ENCODE measurements around the gene KRT74.

The KRT74 gene

DNA sequence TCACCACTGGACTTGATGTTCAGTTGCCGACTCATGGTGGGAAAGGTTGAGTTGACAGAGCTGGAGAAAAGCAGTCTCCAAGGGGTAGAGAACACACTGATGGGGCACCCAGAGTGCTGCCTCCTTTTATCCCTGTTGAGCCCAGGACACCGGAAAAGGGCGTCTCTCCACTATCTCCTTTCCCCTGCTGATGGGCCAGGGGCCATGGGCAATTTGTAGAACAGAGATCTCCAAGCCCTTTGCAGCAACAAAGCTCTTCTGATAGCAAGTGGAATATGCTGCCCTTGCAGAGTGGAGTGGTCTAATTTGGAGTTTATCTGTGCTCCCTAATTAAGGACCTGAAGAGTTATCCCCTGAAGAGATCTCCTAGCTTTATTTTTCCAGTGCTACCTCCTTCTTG, at the start of gene KRT74:
Gene KRT74 (minus strand): TSS at position 101 of the 400 bp plus-strand sequence. CDS start 66 bp downstream, at position 35.
- Histone ChIP-seq H3K79me2 (ENCODE audit: insufficient read depth, low read length) (no peaks in the 10 kb centered on the region), H3K27ac (ENCODE audit: low read length) (no peak within 1 kb of the TSS), H4K20me1 (ENCODE audit: insufficient read depth, low read length) (0 out of 2 replicates have a peak, but pooled peaks cover 4% of the 10 kb centered on the region), H3K9me3 (ENCODE audit: insufficient read depth, low read length, severe bottlenecking) (no peaks in the 10 kb centered on the region), H3K27me3 (ENCODE audit: insufficient read depth, low read length, poor library complexity) (peaks cover 22% of the 10 kb centered on the region), H3K4me1 (ENCODE audit: insufficient read depth, low read length) (no peaks in the 10 kb centered on the region), H3K4me2 (ENCODE audit: insufficient read depth, low read length) (no peak within 1 kb of the TSS), H3K36me3 (ENCODE audit: insufficient read depth, low read length) (no peaks in the 10 kb centered on the region), H3K9ac (ENCODE audit: low read depth, low read length) (no peak within 1 kb of the TSS), H3K4me3 (ENCODE audit: low read depth in 1 of 2, low read length in 2 of 2) (no peak within 1 kb of the TSS), H2AFZ (ENCODE audit: low read depth, low read length) (no peak within 1 kb of the TSS)
- ATAC-seq (ENCODE audit: insufficient read depth, low read depth), result no peak
- TF ChIP-seq EZH2 (IDR thresholded peaks at IDR 0.05; ENCODE audit: borderline replicate concordance, low read depth, low read length, severe bottlenecking), result no peak
- TF ChIP-seq, protein P1, sequence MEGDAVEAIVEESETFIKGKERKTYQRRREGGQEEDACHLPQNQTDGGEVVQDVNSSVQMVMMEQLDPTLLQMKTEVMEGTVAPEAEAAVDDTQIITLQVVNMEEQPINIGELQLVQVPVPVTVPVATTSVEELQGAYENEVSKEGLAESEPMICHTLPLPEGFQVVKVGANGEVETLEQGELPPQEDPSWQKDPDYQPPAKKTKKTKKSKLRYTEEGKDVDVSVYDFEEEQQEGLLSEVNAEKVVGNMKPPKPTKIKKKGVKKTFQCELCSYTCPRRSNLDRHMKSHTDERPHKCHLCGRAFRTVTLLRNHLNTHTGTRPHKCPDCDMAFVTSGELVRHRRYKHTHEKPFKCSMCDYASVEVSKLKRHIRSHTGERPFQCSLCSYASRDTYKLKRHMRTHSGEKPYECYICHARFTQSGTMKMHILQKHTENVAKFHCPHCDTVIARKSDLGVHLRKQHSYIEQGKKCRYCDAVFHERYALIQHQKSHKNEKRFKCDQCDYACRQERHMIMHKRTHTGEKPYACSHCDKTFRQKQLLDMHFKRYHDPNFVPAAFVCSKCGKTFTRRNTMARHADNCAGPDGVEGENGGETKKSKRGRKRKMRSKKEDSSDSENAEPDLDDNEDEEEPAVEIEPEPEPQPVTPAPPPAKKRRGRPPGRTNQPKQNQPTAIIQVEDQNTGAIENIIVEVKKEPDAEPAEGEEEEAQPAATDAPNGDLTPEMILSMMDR (IDR thresholded peaks at IDR 0.05; ENCODE audit: borderline replicate concordance, extremely low read depth, low read length, poor library complexity, severe bottlenecking), result no peak
- DNase-seq, result no peak

DNA sequence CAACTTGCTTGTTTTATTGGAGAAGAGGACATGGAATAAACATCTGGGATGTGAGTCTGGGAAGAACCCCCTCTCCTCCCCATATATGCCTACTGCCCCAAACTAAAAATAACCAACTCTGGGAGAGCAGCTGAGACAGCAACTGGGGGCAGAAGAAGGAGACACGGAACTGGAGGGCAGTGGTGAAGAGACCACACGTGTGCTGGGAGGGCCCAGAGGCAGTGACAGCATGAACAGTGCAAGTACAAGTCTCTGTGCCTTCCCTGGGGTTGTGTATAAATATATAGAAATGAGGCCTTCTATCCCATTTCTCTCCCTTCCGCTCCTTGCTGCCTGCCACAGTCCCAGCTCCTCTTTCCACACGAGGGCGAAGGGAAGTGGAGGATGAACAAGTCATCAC, 48.7 kb upstream of the KRT74 start:
- no peaks in the 10 kb centered on the region for H3K4me1 ChIP-seq (ENCODE audit: insufficient read depth, low read length)
- H3K27ac ChIP-seq (ENCODE audit: low read length), result no peak overlapping the region
- H3K79me2 ChIP-seq (ENCODE audit: insufficient read depth, low read length), result no peaks in the 10 kb centered on the region
- no peak overlapping the region for H3K9ac ChIP-seq (ENCODE audit: low read depth, low read length)
- no peaks in the 10 kb centered on the region for H4K20me1 ChIP-seq (ENCODE audit: insufficient read depth, low read length)
- no peaks in the 10 kb centered on the region for H3K27me3 ChIP-seq (ENCODE audit: insufficient read depth, low read length, poor library complexity)
- ATAC-seq (ENCODE audit: insufficient read depth, low read depth) (no peak), DNase-seq (no peak)
- no peaks in the 10 kb centered on the region for H3K36me3 ChIP-seq (ENCODE audit: insufficient read depth, low read length)
- no peaks in the 10 kb centered on the region for H3K9me3 ChIP-seq (ENCODE audit: insufficient read depth, low read length, severe bottlenecking)
- no peak overlapping the region for H2AFZ ChIP-seq (ENCODE audit: low read depth, low read length)
- H3K4me3 ChIP-seq (ENCODE audit: low read depth in 1 of 2, low read length in 2 of 2), result no peak overlapping the region
- TF ChIP-seq EZH2 (IDR thresholded peaks at IDR 0.05; ENCODE audit: borderline replicate concordance, low read depth, low read length, severe bottlenecking), result no peak
- TF ChIP-seq, protein P1 (IDR thresholded peaks at IDR 0.05; ENCODE audit: borderline replicate concordance, extremely low read depth, low read length, poor library complexity, severe bottlenecking), result no peak
- H3K4me2 ChIP-seq (ENCODE audit: insufficient read depth, low read length), result no peak overlapping the region

DNA sequence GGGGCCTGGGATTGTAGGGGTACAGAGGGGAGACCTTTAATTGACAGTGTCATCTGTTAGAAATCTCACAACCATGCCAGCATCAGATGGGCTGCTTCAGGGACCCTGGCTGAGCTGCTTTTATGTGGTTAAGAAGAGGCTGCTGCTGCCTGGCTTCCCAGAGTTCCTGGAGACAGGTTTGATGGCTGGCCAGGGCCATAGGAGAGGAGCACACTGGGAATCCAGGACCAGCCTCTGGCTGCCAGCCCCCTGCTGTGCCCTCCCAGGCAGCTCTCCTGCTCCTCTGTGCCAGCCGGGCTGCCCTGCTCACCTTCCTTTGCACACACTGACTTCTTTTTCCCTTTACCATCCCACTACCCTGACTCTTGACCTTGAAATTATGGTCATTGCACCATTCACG, 45.2 kb upstream of the KRT74 start:
- H3K9ac ChIP-seq (ENCODE audit: low read depth, low read length), result no peak overlapping the region
- no peaks in the 10 kb centered on the region for H3K79me2 ChIP-seq (ENCODE audit: insufficient read depth, low read length)
- H3K9me3 ChIP-seq (ENCODE audit: insufficient read depth, low read length, severe bottlenecking), result no peaks in the 10 kb centered on the region
- H2AFZ ChIP-seq (ENCODE audit: low read depth, low read length), result no peak overlapping the region
- no peak for DNase-seq
- H3K27me3 ChIP-seq (ENCODE audit: insufficient read depth, low read length, poor library complexity), result peaks cover 7% of the 10 kb centered on the region
- H3K36me3 ChIP-seq (ENCODE audit: insufficient read depth, low read length), result no peaks in the 10 kb centered on the region
- TF ChIP-seq, protein P1 (IDR thresholded peaks at IDR 0.05; ENCODE audit: borderline replicate concordance, extremely low read depth, low read length, poor library complexity, severe bottlenecking), result no peak
- TF ChIP-seq EZH2 (IDR thresholded peaks at IDR 0.05; ENCODE audit: borderline replicate concordance, low read depth, low read length, severe bottlenecking), result no peak
- no peaks in the 10 kb centered on the region for H4K20me1 ChIP-seq (ENCODE audit: insufficient read depth, low read length)
- no peak overlapping the region for H3K27ac ChIP-seq (ENCODE audit: low read length)
- no peaks in the 10 kb centered on the region for H3K4me1 ChIP-seq (ENCODE audit: insufficient read depth, low read length)
- no peak overlapping the region for H3K4me2 ChIP-seq (ENCODE audit: insufficient read depth, low read length)
- no peak overlapping the region for H3K4me3 ChIP-seq (ENCODE audit: low read depth in 1 of 2, low read length in 2 of 2)
- no peak for ATAC-seq (ENCODE audit: insufficient read depth, low read depth)

DNA sequence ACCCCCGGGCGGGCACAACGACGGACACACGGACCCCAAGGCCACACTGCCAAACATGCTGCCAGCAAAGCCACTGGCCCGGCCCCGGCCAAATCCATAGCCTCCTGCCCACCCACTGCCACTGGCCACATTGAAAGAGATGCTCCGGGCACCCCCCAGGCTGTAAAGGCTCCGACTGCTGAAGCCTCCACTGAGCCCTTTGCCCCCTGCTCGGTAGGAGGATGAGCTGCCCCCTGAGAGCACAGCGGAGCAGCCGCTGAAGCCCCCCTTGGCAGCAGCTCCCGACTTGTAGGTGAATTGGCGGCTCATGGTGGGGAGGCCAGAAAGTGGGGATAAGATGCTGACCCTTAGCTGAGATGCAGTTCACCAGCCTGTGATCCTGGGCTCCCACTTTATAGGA, 44.6 kb upstream of the KRT74 start, which contains the start of gene KRT73:
Gene KRT73 (minus strand): TSS at position 344 of the 400 bp plus-strand sequence. CDS start 35 bp downstream, at position 309.
- DNase-seq (no peak), ATAC-seq (ENCODE audit: insufficient read depth, low read depth) (no peak)
- Histone ChIP-seq H2AFZ (ENCODE audit: low read depth, low read length) (no peak within 1 kb of the TSS), H3K4me3 (ENCODE audit: low read depth in 1 of 2, low read length in 2 of 2) (no peak within 1 kb of the TSS), H3K79me2 (ENCODE audit: insufficient read depth, low read length) (no peaks in the 10 kb centered on the region), H3K9ac (ENCODE audit: low read depth, low read length) (no peak within 1 kb of the TSS), H3K27me3 (ENCODE audit: insufficient read depth, low read length, poor library complexity) (peaks cover 7% of the 10 kb centered on the region), H3K4me1 (ENCODE audit: insufficient read depth, low read length) (no peaks in the 10 kb centered on the region), H3K27ac (ENCODE audit: low read length) (no peak within 1 kb of the TSS), H3K36me3 (ENCODE audit: insufficient read depth, low read length) (no peaks in the 10 kb centered on the region), H3K9me3 (ENCODE audit: insufficient read depth, low read length, severe bottlenecking) (no peaks in the 10 kb centered on the region), H3K4me2 (ENCODE audit: insufficient read depth, low read length) (no peak within 1 kb of the TSS), H4K20me1 (ENCODE audit: insufficient read depth, low read length) (no peaks in the 10 kb centered on the region; the same call in 1 of the 2 replicates)
- TF ChIP-seq EZH2 (IDR thresholded peaks at IDR 0.05; ENCODE audit: borderline replicate concordance, low read depth, low read length, severe bottlenecking), result no peak
- TF ChIP-seq, protein P1 (IDR thresholded peaks at IDR 0.05; ENCODE audit: borderline replicate concordance, extremely low read depth, low read length, poor library complexity, severe bottlenecking), result no peak
